22Rv1 (cell line): ENCODE results near the gene MMP24OS.

Source experiments
- CTCF ChIP-seq: fragments of 450-650 bp; IDR thresholded peaks from 2 replicates; pipeline ENCODE4 v1.5.1; 2017; ENCODE audit warnings: mild to moderate bottlenecking
- ZFX ChIP-seq: fragments of 450-650 bp; IDR thresholded peaks from 2 replicates; pipeline ENCODE4 v1.6.1; 2017; ENCODE audit warnings: antibody characterized with exemption, borderline replicate concordance

- no peak for TF ChIP-seq CTCF
- no peak for TF ChIP-seq ZFX
Measured at GRCh38 chr20:35240083-35240810, 37.7 kb downstream of the MMP24OS start.
